KOPT-K1 (cell line): Measurements from ENCODE around the gene SEMA4A.
A peak's percentile ranks its signal among the peaks of the same experiment; 100 is the strongest.

Experiments used
- H3K27ac ChIP-seq: fragments of 200-600 bp; sonication (generic); 2 replicates; pipeline ENCODE4 v1.5.1; 2016; ENCODE audit warnings: antibody characterized with exemption, mild to moderate bottlenecking, low read depth, low read length; ENCODE audit not compliant: poor library complexity, severe bottlenecking
- H3K36me3 ChIP-seq: fragments of 200-600 bp; sonication (generic); 2 replicates; pipeline ENCODE4 v1.5.1; 2017; ENCODE audit warnings: antibody characterized with exemption, mild to moderate bottlenecking, low read length, moderate library complexity; ENCODE audit not compliant: insufficient read depth
- H3K9me3 ChIP-seq: fragments of 200-600 bp; sonication (generic); 2 replicates; pipeline ENCODE4 v1.5.1; 2017; ENCODE audit warnings: antibody characterized with exemption, low read length, mild to moderate bottlenecking; ENCODE audit not compliant: insufficient read depth, poor library complexity, severe bottlenecking

Gene SEMA4A

DNA sequence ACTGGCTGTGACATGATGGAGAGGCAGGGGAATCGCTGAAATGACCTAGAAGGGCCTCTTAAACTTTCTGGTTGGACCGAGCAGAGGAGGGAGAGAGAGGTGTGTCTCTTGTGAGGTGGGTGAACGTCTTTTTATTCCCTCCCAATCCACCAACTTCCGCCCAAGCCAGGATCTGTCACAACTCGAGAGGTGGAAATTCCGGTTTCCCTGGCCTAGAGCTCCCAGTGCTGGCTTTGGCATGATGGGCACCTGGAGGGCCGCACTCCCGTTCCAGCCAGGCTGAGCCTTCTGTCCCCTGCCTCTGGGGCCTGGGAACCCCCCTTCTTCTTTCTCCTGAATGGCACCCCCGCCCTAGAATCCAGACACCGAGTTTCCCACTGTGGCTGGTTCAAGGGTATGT lies at the start of gene SEMA4A:
TSS of gene SEMA4A (plus strand) at position 224 of the 400 bp plus-strand sequence. CDS start 994 bp downstream, outside the sequence.
- Histone ChIP-seq H3K36me3 (no peaks in the 10 kb centered on the region), H3K9me3 (no peaks in the 10 kb centered on the region), H3K27ac (peak within 1 kb of the TSS; percentile 56)

DNA sequence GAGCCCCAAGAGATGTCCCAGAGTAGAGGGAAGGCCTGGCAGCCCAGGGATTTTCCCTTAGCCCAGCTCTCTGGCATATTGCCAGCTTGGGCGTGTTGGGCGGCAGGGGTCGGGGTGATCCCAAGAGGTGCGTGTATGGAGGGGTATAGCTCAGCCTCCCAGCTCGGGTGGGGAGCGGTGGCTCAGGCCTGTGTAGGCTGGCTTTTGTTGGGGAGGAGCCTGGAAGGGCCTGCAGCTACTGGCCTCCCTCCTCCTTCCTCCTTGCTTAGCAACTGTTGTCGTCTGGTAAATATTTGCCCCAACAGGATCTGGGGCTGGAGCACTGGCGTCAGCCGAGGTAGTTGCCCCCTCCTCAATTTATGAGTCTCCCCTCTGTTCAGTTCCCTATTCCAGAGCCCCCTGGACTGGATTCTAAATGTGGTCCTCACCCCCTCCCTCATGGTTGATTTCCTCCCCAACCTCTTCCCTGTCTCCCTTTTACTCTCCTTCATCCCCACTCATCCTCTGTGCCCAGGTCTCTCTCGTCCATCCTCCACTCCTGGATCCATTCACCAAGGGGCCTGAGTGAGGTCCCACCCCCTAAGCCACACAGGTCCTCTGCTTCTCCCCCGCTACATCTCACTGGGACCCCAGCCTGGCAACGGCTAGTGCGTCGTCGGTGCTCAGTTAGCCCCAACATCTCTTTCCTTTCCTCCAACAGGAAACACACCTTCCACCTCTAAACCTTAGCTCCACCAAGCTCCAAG lies 49.1 kb upstream of the SEMA4A start:
- Histone ChIP-seq H3K27ac (no peak overlapping the region), H3K36me3 (no peaks in the 10 kb centered on the region), H3K9me3 (no peaks in the 10 kb centered on the region)

DNA sequence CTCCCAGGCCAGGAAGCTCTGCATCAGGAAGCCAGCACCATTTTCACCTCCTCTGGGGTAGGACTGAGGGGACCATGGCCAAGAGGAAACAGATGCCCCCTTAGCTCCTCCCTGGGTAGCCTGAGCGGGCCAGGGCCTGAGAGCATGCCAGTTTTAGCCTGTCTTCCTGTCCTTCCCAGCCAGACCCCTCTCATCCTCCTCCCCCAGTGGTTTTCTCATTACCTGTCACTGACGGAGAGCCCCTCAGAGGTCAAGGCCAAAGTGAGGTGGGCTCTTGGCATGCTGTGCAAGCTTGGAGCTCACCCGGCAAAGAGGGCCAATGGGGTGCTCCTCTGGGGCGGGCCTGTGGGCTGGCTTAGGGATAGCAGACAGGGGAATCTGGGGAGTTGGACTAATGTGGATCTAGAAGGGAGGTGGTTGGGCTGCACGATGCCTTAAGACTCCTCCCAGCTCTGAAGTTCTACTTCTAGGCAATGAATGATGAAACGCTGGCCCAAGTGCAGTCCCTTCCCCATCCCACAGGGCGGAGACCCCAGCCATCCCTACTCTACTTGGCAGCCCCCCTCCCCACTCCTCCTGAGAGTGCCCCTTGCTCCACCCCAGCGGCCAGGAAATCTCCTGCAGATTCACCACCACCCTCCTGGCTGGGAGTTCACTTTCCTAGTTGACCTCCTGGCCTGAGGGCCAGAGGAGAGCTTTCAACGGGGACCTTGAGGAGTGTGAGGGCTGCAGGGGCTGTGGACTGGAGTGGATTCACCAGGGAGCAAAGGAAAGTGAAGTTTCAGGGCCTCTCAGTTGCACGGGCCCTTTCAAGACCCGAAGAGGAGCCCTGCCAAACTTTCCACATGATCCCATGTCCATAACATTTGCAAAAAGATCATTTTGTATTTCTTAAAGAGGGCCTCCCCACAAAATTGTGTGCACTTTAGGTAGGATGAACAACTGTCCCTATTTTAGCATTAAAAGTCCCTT lies 48.2 kb upstream of the SEMA4A start:
- Histone ChIP-seq H3K27ac (no peak overlapping the region), H3K9me3 (no peaks in the 10 kb centered on the region), H3K36me3 (no peaks in the 10 kb centered on the region)

DNA sequence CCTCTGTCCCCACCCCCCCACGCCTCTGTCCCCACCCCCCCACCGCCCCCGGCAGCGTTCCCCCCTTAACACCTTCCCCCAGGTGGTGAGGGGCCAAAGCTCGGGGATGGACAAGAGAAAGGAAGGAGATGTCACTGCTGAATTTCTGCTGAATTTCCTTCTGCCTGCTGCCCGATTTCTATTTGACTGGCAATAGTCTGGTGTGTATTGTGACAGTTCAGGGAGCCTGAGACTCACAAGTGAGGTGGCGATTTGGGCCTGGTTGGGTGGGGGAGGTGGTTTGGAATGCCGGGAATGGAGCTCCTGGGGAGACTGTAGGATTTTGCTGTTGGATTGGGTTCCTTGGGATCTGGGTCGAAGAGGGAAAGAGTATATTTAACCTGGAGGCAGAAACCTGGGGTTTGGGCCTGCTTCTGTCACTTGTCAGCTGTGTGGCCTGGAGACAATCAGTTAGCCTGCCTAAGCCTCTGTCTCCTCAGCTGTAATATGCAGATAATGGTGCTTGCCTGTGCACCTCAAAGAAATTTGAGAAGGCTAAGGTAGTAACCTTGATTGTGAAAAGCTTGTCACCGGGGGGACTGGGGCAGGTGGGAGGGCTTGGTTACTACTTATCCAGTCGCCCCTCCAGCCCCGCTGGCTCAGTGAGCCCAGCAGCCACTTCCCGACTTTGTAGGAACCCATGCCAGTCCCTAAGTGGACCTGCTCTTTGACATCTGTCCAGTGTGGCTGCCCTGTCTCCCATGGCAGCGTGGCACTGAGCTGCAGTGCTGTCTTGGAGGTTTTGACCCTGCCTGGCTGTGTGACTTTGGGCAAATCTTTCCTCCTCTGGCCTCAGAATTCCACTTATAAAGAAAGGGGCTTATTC lies 46.5 kb upstream of the SEMA4A start:
- Histone ChIP-seq H3K36me3 (no peaks in the 10 kb centered on the region), H3K27ac (no peak overlapping the region), H3K9me3 (no peaks in the 10 kb centered on the region)

DNA sequence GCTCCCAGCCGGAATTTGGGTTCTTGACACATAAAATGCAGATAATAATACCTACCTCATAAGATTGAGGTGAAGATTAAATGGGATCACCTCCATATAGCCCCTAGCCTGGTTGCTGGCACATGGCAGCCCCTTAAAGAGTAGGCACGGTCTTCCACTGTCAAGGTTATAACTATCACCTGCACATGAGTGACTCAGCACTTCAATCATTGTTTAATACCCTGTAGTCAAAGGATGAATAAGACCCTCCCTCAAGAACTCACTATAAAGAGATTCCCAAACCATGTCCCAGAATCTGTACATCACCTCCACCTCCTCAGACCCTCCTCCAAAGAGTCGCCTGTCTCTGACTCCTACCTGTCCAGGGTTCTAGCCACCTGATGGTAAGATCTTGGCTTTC lies 45.3 kb upstream of the SEMA4A start:
- H3K27ac ChIP-seq, result no peak overlapping the region
- H3K36me3 ChIP-seq, result no peaks in the 10 kb centered on the region
- no peaks in the 10 kb centered on the region for H3K9me3 ChIP-seq

DNA sequence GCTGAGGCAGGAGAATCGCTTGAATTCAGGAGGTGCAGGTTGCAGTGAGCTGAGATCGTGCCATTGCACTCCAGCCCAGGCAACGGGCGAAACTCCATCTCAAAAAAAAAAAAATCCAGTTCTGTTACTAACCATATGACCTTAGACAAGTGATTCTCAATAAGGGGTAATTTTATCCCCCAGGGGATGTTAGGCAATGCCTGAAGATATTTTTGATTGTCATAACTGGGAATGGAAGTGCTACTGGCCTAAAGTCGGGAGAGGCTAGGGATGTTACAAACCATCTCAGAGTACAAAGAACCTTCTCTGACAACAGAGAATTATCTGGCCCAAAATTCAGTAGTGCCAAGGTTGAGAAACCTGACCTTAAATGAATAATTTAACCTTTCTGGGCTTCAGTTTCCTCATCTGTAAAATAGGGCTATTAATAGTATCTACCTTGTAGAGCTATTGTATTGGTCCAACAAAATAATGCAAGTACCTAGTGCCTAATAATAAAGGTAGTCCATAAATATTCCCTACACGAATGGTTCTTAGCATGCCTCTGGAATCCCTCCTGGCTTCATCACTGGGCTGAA lies 44.6 kb upstream of the SEMA4A start:
- no peaks in the 10 kb centered on the region for H3K9me3 ChIP-seq
- H3K36me3 ChIP-seq, result no peaks in the 10 kb centered on the region
- no peak overlapping the region for H3K27ac ChIP-seq

DNA sequence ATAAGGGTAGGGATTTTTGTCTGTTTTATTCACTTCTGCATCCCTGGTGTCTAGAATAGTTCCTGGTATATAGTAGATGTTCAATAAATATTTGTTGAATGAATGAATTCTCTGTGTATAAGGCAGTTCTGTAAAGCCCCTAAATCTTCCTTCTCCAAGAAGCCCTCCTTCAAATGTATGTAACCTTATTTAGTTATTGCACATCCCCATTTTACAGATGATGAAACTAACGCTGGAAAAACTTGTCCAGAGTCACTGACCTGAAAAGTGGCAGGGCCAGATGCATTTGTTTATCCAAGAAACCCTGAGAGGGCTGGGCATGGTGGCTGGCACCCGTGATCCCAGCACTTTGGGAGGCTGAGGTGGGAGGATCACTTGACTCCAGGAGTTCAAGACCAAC lies 43.1 kb upstream of the SEMA4A start:
- no peaks in the 10 kb centered on the region for H3K36me3 ChIP-seq
- no peaks in the 10 kb centered on the region for H3K9me3 ChIP-seq
- H3K27ac ChIP-seq, result no peak overlapping the region

DNA sequence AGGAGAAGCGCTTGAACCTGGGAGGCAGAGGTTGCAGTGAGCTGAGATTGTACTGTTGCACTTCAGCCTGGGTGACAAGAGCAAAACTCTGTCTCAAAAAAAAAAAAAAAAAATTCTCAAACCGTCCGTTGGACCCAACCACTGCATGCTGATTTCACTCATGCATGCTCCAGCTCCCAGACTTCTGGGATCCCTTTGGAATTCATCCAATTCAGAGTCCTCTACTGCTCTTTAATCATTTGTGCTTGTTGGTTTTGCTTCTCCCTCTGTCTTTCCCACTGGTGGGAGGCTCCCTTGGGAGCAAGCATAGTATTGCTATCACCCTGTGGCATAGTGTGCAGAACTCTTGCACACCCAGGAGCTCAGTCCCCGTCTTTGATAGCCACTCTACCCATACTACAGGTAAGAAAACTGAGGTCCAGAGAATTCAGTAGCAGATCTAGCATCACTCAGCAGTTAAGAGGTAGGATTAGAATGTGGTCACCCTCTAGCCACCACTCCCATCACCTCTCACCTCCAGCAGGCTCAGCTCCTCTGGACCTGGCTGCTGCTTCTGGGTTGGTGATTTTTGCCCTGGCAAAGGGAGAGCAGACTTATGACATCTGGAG lies 41.9 kb upstream of the SEMA4A start:
- Histone ChIP-seq H3K36me3 (no peaks in the 10 kb centered on the region), H3K27ac (no peak overlapping the region), H3K9me3 (no peaks in the 10 kb centered on the region)

DNA sequence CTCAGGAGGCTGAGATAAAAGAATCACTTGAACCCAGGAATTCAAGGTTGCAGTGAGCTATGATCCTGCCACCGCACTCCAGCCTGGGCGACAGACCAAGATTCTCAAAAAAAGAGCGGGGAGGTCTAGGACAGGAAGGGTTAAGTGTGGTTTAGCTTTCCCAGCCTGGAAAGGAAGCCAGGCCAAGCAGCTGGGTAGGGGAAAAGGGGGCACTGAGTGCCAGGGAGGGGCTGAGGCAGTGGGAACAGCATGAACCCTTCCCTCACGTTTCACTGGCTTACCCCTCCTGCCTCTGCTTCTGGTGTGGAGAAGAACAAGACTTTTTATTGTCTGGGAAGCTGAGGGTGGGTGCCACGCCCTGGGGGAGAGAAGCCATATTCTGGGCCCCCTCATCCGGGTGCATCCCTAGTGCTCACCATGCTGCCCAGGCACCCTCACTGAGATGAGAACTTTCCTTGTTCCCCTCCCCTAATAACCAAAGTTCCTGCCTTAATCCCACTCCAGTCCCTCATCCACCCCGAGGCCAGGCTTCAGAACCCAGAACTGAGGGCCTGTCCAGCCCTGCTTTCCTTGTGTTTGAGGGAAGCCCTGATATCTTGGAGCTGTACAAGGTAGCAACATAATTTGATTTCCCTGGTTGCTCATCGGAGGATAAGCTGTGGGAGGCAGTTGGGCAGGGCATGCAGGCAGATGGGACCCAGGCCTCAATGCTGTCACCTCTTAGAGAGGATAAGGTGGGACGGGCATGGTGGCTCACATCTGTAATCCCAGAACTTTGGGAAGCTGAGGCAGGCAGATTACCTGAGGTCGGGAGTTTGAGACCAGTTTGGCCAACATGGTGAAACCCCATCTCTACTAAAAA lies 40.9 kb upstream of the SEMA4A start:
- Histone ChIP-seq H3K27ac (no peak overlapping the region), H3K9me3 (no peaks in the 10 kb centered on the region), H3K36me3 (no peaks in the 10 kb centered on the region)

DNA sequence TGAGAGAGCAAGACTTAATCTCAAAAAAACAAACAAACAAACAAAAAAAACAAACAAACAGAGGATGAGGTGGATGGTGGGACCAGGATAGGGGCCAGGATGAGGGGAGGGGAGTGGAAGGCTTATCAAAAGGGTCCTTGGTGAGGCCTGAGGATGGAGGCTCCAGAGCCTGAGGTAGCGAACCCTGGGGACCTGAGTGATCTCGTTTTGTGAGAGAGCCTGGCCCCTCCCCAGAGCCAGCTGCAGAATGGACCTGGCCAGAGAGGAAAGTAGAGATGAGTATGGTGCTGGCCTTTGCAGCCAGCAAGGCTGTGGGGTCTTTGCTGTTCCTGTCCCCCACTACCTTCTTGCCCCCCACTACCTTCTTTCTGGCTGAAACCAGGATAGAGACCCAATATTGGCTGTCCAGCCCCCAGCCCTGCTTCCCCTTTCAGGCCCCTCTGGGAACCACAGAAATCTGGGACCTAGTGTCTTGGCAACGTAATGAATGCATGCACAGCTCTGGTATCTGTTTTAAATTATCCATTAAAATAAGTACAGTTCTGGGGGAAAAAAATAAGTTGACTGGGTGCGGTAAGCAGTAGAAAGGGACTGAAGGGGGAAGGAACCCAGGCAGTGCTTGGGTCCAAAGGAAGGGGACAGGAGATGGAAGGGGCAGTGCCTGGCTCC lies 40.0 kb upstream of the SEMA4A start:
- H3K9me3 ChIP-seq, result no peaks in the 10 kb centered on the region
- H3K36me3 ChIP-seq, result no peaks in the 10 kb centered on the region
- H3K27ac ChIP-seq, result no peak overlapping the region

DNA sequence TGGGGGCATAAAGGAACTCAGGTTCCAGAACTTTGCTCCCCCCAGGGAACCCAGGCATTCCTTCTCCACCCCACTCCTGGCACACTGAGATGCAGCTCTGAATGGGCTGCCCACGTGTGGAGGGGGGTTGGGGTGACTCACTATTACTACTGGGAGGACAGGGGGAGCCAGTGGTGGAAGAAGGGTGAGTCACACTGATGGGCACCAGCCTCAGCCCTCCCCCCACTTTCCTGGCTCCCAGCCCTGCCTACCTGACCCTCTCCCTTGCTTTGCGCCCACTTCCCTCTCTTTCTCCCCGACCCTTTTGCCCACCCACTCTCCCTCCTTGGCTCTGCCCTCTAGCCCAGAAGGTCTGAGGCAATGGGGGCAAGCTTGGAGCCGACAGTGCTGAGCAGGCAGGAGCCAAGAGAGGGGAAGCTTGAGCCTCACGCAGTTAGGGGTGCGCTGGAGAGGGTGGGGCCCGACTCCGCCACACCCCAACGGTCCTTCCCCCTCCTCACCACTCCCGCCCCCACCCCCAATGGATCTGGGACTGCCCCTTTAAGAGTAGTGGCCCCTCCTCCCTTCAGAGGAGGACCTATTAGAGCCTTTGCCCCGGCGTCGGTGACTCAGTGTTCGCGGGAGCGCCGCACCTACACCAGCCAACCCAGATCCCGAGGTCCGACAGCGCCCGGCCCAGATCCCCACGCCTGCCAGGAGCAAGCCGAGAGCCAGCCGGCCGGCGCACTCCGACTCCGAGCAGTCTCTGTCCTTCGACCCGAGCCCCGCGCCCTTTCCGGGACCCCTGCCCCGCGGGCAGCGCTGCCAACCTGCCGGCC lies 39.1 kb upstream of the SEMA4A start, which contains the start of gene LMNA:
TSS of gene LMNA (plus strand) at position 611 of the 818 bp plus-strand sequence. CDS start 208 bp downstream, outside the sequence.
- Histone ChIP-seq H3K9me3 (no peaks in the 10 kb centered on the region), H3K36me3 (no peaks in the 10 kb centered on the region), H3K27ac (no peak within 1 kb of the TSS)

DNA sequence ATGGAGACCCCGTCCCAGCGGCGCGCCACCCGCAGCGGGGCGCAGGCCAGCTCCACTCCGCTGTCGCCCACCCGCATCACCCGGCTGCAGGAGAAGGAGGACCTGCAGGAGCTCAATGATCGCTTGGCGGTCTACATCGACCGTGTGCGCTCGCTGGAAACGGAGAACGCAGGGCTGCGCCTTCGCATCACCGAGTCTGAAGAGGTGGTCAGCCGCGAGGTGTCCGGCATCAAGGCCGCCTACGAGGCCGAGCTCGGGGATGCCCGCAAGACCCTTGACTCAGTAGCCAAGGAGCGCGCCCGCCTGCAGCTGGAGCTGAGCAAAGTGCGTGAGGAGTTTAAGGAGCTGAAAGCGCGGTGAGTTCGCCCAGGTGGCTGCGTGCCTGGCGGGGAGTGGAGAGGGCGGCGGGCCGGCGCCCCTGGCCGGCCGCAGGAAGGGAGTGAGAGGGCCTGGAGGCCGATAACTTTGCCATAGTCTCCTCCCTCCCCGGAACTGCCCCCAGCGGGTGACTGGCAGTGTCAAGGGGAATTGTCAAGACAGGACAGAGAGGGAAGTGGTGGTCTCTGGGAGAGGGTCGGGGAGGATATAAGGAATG lies 38.4 kb upstream of the SEMA4A start:
- Histone ChIP-seq H3K36me3 (no peaks in the 10 kb centered on the region), H3K27ac (no peak overlapping the region), H3K9me3 (no peaks in the 10 kb centered on the region)
